Measurements from ENCODE around the gene CHD3.

GRCh38 chr17:7903154-7904103, 14.8 kb downstream of the CHD3 start:
- TF ChIP-seq, protein P1, sequence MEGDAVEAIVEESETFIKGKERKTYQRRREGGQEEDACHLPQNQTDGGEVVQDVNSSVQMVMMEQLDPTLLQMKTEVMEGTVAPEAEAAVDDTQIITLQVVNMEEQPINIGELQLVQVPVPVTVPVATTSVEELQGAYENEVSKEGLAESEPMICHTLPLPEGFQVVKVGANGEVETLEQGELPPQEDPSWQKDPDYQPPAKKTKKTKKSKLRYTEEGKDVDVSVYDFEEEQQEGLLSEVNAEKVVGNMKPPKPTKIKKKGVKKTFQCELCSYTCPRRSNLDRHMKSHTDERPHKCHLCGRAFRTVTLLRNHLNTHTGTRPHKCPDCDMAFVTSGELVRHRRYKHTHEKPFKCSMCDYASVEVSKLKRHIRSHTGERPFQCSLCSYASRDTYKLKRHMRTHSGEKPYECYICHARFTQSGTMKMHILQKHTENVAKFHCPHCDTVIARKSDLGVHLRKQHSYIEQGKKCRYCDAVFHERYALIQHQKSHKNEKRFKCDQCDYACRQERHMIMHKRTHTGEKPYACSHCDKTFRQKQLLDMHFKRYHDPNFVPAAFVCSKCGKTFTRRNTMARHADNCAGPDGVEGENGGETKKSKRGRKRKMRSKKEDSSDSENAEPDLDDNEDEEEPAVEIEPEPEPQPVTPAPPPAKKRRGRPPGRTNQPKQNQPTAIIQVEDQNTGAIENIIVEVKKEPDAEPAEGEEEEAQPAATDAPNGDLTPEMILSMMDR (IDR thresholded peaks at IDR 0.05) = no peak
- TF ChIP-seq POLR2A (IDR thresholded peaks at IDR 0.05) = no peak

All from thyroid gland (tissue), 4 donors.